Umbilical cord (tissue), 2 donors: Measurements from ENCODE around the gene TMEM184C. TPM values are rescaled to one million over a fixed set of nuclear protein-coding genes. Genes with fewer than 3 reads are reported as not detected.

Source experiments
- DNase-seq: peaks from one replicate; pipeline ENCODE4 v3.0.0-alpha.2; 2015; ENCODE audit warnings: low spot score
- total RNA-seq: library from RNA; depleted of rRNA; stranded (reverse); fragments of >200 nt; gene quantifications from one replicate; pipeline ENCODE4 v1.2.3, GENCODE V29; 2014; ENCODE audit warnings: low replicate concordance; ENCODE audit not compliant: insufficient read depth

Gene TMEM184C
- total RNA-seq, 1 donor from 2014 or later: 43.3 TPM

DNA sequence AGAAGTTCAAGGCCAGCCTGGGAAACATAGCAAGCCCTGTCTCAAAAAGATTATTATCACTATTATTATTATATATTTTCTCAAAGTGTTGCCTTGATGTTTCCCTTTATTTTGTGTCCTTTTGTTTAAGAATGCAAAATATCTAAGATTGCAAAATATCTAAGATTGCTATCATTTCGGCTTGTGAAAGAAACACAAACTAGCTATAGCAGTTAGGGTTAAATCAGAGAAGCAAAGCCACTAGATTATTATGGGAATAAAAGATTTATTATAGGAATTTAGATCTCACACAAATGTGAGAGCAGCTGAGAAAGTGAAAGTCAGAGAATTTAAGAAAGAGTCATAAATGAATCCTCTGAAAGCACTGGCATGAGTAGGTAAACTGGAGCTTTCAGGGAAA, 18.0 kb upstream of the TMEM184C start:
- no peak for DNase-seq

DNA sequence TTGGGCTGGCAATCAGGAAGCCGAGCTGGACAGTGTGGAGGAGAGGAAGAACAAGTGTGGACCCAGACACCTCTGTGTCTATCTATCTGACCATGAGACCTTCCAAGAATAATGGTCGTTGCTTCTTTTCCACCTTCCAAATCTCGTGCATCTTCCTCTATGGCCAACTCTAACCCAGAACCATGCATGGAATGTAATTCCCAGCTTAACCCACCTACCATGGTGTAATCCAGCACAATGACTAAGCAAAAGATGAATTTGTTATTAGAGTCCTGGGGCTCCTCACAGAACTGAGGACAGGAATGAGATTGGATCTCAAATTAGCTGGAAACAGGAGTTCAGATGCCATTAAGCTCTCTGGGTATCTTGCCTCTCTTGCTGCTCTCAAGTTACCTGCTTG, 17.4 kb upstream of the TMEM184C start:
- DNase-seq: no peak

GRCh38 chr4:147605499-147605898, 11.7 kb upstream of the TMEM184C start:
- no peak for DNase-seq

DNA sequence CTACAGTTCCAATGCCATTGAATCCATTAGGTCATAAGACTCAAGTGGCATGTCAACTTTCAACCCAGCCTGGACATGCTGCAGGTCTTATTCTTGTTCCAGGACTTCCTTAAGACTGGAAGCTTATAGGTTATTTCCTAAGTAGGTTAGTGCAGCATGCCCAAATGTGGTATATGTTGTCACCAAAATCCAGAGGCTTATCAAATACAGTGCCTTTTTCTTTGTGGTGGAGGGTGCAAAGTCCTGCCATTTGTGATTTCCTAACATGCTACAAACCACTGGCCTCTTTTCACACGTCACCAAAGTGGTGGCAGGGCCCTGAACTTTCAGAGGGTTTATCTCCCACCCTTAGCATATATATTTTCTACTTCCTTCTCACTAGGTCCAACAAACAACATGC, 9.7 kb upstream of the TMEM184C start:
- no peak for DNase-seq

- no peak for DNase-seq
These were observed 6.5 kb upstream of the TMEM184C start for GRCh38 chr4:147610686-147611085.

DNA sequence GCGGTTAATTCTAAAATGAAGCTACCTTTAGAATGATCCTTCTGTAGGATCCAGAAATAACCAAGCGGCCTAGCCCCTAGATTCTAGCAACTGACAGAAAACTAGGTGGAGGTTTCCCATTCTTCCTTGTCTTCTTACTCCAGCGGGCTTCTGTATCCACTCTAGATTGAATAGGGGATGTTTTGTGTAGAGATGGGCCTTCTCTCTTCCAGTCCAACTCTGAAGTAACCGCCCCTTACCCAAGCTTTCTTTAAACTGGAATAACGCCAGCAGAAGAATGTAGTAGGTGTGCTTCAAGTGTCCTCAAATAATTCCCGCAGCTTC, 386 bp upstream of the TMEM184C start:
- DNase-seq: no peak

- no peak for DNase-seq
These were observed 869 bp downstream of the TMEM184C start for GRCh38 chr4:147617841-147618691.

DNA sequence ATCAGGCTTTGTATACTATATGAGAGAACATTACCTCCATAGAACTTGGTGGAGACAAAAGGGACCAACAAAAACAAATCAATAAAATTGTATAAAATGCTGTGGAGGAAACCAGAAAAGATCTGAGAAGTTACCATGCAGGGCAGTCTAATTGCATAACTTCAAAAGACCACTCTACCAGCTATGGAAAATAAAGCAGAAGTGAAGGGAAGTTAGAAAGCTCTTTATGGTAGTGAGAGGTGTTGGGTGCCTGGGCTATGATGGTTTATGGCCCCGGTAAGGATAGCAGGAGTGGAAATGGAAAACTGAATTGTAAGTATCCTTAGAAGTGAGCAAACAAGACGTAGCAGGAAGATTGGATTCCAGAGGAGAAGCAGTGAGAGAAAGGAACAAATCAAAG, 3.1 kb downstream of the TMEM184C start:
- DNase-seq: no peak

- DNase-seq: no peak
These were observed 8.5 kb downstream of the TMEM184C start for GRCh38 chr4:147625733-147626132.

- no peak for DNase-seq
These were observed 9.7 kb downstream of the TMEM184C start for GRCh38 chr4:147626903-147627302.

DNA sequence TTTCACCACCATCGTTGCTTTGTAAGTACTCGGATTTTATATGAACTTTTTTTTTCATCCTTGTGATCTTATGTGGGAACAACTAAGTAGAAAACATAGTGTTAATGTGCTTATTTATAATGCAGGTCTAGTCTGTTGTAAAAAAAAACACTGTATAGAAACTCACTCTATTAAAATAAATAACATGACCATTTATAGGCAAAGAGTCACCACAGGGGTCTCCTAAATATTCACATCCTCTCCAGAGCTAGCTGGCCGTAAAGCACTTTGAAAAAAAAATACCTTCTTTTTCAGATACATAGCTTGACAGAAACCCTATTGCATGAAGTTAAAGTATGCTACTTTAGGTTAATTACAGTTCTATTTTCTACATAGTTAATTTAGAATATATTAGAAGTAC, 11.2 kb downstream of the TMEM184C start:
- no peak for DNase-seq

GRCh38 chr4:147629783-147630730, 12.9 kb downstream of the TMEM184C start:
- DNase-seq: no peak

GRCh38 chr4:147633113-147633512, 15.9 kb downstream of the TMEM184C start:
- no peak for DNase-seq

GRCh38 chr4:147633643-147634042, 16.4 kb downstream of the TMEM184C start:
- no peak for DNase-seq

DNA sequence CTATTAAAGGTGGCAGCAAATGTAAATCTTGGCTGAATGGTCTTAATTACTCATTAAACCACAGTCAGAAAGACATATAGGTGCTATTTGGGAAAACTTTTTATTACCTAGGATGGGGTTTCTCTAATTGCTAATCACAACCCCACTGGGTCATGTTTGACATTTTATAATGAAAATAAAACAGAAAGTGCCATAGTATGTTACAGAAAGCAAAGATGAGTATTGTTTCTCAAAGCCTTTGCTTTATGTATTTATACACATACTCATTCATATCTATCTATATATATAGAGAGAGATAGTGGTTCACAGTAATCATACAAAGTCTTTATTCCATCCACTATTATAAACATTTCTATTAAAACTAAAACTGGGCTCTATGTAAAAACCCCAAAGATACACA, 18.2 kb downstream of the TMEM184C start:
- DNase-seq: no peak

DNA sequence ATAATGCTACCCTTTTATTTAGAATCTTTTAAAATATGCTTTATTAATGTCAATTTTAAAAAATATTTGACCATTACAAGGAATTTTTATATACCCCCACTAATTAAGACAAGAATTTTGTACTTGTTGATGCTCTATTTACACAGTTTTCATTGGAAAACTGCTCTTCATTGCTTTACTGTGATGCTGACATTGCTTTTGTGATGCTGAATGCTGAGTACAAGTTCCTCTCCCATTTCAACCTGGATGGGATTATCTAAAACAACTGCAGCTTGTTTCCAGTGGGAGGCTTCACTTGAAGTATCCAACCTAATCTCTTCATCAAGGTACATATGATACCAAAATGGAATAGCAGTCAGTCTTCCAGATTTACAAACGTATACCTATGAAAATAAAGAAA, 21.2 kb downstream of the TMEM184C start:
- no peak for DNase-seq

DNA sequence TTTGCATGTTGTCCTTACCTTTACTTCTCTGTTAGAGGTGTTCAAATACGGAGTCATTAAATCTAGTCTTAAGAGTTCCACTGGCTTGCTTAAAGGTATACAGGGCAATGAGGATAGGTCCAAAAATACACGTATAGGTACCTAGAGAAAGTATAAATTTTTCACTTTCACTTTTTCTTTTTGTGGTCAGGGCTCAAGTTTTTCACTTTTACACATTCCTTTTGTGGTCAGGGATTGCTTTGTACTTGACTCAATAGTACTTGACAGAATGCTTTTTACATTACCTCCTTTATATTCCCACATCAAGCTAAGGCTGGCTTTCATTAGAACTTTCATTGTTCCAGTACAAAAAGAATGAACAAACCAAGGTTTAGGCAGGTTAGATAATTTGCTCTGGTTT, 21.7 kb downstream of the TMEM184C start:
- no peak for DNase-seq

GRCh38 chr4:147639388-147639787, 22.2 kb downstream of the TMEM184C start:
- DNase-seq: no peak

DNA sequence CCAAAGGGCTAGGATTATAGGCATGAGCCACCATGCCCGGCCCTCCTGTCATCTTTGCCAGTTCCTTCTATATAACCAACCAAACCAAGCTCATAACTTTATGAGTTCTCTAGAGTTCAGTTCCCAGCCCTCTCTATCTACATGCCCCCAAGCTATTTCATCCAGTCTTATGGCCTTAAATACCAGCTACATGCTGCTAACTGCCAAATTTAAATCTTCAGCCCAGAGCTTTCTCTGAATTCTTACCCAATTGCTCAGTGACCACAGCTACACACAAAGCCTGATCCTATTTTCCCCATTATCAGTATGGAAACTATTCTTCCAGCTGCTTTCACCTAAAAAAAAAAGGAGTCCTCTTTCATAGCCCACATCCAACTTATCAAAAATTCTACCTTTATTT, 23.1 kb downstream of the TMEM184C start:
- DNase-seq: peak; percentile 9

GRCh38 chr4:147643616-147644015, 26.4 kb downstream of the TMEM184C start:
- no peak for DNase-seq

DNA sequence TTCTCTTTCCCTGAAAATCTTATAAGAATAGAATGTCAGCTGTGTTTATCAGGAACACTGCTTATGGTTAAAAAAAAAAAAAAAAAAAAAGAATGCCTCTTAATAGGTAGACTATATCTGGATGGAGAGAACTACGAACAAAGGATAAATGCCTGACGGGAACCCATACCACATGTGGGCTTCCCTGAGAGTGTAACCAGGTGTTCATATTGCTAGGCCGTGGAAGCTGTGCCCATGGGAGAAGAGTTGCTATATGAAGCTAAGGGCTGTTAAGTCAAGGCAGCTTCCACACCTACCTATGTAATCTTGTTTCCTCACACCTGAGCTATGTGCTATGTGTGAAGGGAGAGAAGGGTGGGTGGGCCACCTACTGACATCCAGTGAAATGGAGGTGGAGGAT, 27.3 kb downstream of the TMEM184C start:
- no peak for DNase-seq

DNA sequence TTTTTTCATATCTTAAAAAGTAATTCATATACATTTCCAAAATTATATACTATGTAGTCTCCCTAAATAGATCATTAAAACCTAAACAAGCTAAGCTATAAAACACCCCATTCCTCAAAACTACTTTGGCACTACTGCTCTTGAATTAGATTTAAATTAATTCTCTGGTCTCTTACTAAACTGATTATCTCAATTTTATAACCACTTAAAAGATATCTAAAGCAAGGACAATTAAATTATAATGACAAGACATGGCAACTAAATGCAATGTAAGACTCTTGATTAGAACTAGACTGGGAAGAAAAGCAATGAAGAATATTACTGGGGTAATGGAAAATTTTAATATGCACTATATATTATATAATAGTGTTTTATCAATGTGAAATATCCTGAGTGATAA, 27.9 kb downstream of the TMEM184C start:
- no peak for DNase-seq

DNA sequence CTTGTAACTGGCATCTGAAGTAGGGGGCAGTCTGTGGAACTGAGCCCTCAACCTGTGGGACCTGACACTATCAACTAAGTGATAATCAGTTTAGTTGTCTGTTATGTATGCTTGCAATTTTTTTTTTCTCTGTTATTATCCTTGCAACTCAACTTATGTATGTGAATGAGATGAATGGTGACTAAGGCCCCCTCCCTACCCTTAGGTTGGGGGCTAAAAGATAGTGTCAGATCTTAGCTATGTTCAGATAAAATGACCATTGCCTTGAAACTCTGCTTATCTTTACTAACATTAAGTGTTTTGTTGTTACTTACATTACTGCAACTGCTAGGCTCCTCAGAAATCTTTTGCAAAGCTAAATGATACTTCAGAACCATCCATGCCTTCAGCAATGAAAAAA, 31.5 kb downstream of the TMEM184C start:
- no peak for DNase-seq
